Loucy (cell line): ENCODE results near the gene BRINP2.
A peak's percentile ranks its signal among the peaks of the same experiment; 100 is the strongest.

ENCODE experiments used
- H2AFZ ChIP-seq: fragments of 200-600 bp; sonication (generic); 2 replicates; pipeline ENCODE4 v1.6.0; 2016; ENCODE audit warnings: antibody characterized with exemption, mild to moderate bottlenecking, low read length, moderate library complexity
- H3F3A ChIP-seq: fragments of 200-600 bp; 2 replicates; pipeline ENCODE4 v1.6.0; 2016; ENCODE audit warnings: antibody characterized with exemption, low read depth, mild to moderate bottlenecking
- H3K27me3 ChIP-seq: fragments of 200-600 bp; sonication (generic); 2 replicates; pipeline ENCODE4 v1.6.1; 2014; ENCODE audit warnings: low read length, mild to moderate bottlenecking; ENCODE audit not compliant: insufficient read depth, poor library complexity, severe bottlenecking
- H3K36me3 ChIP-seq: fragments of 200-600 bp; sonication (generic); 2 replicates; pipeline ENCODE4 v1.6.1; 2016; ENCODE audit warnings: low read length; ENCODE audit not compliant: insufficient read depth
- H3K4me1 ChIP-seq: fragments of 200-600 bp; sonication (generic); 2 replicates; pipeline ENCODE4 v1.5.1; 2014; ENCODE audit warnings: low read length, mild to moderate bottlenecking; ENCODE audit not compliant: insufficient read depth, poor library complexity, severe bottlenecking
- H3K4me2 ChIP-seq: fragments of 200-600 bp; sonication (generic); 2 replicates; pipeline ENCODE4 v1.6.0; 2014; ENCODE audit warnings: antibody characterized with exemption, low read length, low read depth, mild to moderate bottlenecking; ENCODE audit not compliant: poor library complexity, severe bottlenecking
- H3K4me3 ChIP-seq: fragments of 200-600 bp; sonication (generic); 2 replicates; pipeline ENCODE4 v1.5.1; 2014; ENCODE audit warnings: low read length, mild to moderate bottlenecking, mixed read lengths; ENCODE audit not compliant: poor library complexity, severe bottlenecking
- H3K79me2 ChIP-seq: fragments of 200-600 bp; sonication (generic); 2 replicates; pipeline ENCODE4 v1.6.1; 2014; ENCODE audit warnings: low read length; ENCODE audit not compliant: insufficient read depth
- H3K9ac ChIP-seq: fragments of 200-600 bp; sonication (generic); 2 replicates; pipeline ENCODE4 v1.6.0; 2014; ENCODE audit warnings: mild to moderate bottlenecking, low read depth, low read length, moderate library complexity; ENCODE audit not compliant: poor library complexity, severe bottlenecking
- H3K9me2 ChIP-seq: fragments of 200-600 bp; sonication (generic); replicated peaks from 2 replicates; pipeline ENCODE4 v1.6.1; 2016; ENCODE audit warnings: low read depth, low read length, mixed read lengths
- H3K9me3 ChIP-seq: fragments of 200-600 bp; sonication (generic); 2 replicates; pipeline ENCODE4 v1.6.1; 2014; ENCODE audit warnings: mild to moderate bottlenecking, antibody characterized with exemption, low read length, low read depth; ENCODE audit not compliant: insufficient read depth
- H4K20me1 ChIP-seq: fragments of 200-600 bp; sonication (generic); 2 replicates; pipeline ENCODE4 v1.6.0; 2014; ENCODE audit warnings: antibody characterized with exemption, low read length, mild to moderate bottlenecking; ENCODE audit not compliant: insufficient read depth, poor library complexity, severe bottlenecking
- EZH2phosphoT487 ChIP-seq: fragments of 200-600 bp; IDR thresholded peaks from 2 replicates; pipeline ENCODE4 v1.6.1; 2018; ENCODE audit warnings: antibody characterized with exemption, mild to moderate bottlenecking, moderate library complexity, borderline replicate concordance
- TF ChIP-seq, protein P1 (sequence below): fragments of 200-600 bp; sonication (generic); conservative IDR thresholded peaks from 2 replicates; pipeline ENCODE4 v1.5.1; 2014; ENCODE audit warnings: mild to moderate bottlenecking, antibody characterized with exemption, low read length

The BRINP2 gene

DNA sequence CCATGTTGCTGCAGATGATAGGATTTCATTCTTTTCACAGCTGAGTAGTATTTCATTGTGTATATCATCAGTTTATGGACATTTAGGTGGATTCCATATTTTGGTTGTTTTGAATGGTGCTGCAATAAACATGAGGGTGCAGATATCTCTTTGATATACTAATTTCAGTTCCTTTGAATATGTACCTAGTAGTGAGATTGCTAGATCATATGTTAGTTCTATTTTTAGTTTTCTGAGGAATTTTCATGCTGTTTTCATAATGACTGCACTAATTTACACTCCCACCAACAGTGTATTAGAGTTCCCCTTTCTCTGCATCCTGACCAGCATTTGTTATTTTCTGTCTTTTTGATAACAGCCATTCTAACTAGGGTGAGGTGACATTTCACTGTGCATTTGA, 82.1 kb downstream of the BRINP2 start:
- H3K79me2 ChIP-seq, result no peaks in the 10 kb centered on the region
- H2AFZ ChIP-seq, result no peak overlapping the region
- H3K4me3 ChIP-seq, result no peak overlapping the region
- peaks cover 9% of the 10 kb centered on the region for H3K4me1 ChIP-seq
- no peaks in the 10 kb centered on the region for H4K20me1 ChIP-seq
- H3K9me3 ChIP-seq, result no peaks in the 10 kb centered on the region
- H3K27me3 ChIP-seq, result no peaks in the 10 kb centered on the region
- no peaks in the 10 kb centered on the region for H3K36me3 ChIP-seq
- H3K9ac ChIP-seq, result no peak overlapping the region
- TF ChIP-seq, protein P1, sequence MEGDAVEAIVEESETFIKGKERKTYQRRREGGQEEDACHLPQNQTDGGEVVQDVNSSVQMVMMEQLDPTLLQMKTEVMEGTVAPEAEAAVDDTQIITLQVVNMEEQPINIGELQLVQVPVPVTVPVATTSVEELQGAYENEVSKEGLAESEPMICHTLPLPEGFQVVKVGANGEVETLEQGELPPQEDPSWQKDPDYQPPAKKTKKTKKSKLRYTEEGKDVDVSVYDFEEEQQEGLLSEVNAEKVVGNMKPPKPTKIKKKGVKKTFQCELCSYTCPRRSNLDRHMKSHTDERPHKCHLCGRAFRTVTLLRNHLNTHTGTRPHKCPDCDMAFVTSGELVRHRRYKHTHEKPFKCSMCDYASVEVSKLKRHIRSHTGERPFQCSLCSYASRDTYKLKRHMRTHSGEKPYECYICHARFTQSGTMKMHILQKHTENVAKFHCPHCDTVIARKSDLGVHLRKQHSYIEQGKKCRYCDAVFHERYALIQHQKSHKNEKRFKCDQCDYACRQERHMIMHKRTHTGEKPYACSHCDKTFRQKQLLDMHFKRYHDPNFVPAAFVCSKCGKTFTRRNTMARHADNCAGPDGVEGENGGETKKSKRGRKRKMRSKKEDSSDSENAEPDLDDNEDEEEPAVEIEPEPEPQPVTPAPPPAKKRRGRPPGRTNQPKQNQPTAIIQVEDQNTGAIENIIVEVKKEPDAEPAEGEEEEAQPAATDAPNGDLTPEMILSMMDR, result no peak
- no peak for TF ChIP-seq EZH2phosphoT487
- H3K9me2 ChIP-seq, result no peaks in the 10 kb centered on the region
- no peak overlapping the region for H3K4me2 ChIP-seq
- H3F3A ChIP-seq, result no peaks in the 10 kb centered on the region

DNA sequence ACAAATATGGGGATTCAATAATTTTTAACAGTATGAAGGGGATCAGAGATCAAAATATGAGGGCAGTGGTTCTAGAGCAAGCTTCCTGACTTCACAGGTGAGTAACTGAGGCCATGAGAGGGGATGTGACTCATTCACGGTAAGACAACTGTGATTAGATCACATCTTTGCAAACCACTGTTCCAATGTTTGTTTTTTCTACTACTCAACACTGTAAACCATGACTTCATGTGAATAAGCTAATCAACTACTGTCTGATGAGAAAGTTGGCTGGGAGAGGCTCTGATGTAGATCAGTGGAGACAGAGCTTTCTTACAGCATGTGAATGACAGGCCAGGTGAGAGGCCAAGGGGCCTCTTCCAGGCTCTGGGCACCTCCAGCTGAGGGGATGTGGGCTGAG, 84.7 kb downstream of the BRINP2 start:
- Histone ChIP-seq H3K27me3 (no peaks in the 10 kb centered on the region), H4K20me1 (no peaks in the 10 kb centered on the region), H3K4me3 (no peak overlapping the region), H3K4me2 (no peak overlapping the region), H3K9me3 (no peaks in the 10 kb centered on the region), H3K9ac (no peak overlapping the region), H3K4me1 (peaks cover 9% of the 10 kb centered on the region), H3K9me2 (no peaks in the 10 kb centered on the region), H2AFZ (no peak overlapping the region), H3F3A (no peaks in the 10 kb centered on the region), H3K79me2 (no peaks in the 10 kb centered on the region), H3K36me3 (no peaks in the 10 kb centered on the region)
- TF ChIP-seq, protein P1, result no peak
- no peak for TF ChIP-seq EZH2phosphoT487

DNA sequence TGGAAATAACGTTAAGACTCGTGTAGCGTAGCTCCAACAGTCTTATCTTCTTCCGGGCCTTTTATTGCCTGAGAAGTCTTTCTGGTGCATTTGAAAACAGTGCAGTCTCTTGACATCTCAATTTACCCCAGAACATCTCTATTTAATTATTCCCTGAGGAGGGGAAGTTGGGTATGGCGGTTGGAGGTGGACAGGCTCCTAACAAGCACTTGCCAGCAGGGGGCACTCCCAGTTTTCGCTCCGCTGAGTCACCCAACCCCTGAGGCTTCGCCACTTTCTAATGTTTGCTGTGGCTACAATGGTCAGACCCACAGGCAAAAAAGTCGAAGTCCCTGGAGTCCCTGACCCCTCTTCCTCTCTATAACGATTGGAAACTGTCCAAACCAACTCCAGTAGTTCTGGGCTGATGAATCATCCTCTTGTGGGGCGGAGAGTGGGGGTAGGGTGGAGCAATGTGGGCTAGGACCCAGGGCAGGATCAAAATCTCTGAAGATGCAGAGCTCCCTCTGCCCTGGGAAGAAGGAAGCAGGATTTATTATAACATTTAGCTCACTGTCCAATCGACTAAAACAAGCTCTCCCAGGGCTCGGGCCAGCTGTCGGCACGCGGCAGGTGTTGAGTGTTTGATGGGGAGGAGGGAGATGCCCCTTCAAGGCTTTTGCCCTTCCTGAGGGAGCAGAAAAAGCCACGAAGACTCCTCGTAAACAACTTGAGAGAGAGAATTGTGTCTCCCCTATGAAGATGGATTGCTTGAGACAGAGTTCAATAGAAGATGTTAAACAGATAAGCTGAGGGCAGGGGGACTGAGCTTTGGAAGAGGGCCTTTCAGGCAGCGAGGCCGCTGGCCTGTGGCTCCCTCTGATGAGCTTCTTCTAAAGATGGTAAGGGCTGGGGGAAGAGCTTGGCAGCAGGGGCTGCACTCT, 85.7 kb downstream of the BRINP2 start:
- Histone ChIP-seq H3K9me2 (no peaks in the 10 kb centered on the region), H3K9ac (no peak overlapping the region), H3F3A (no peaks in the 10 kb centered on the region), H3K79me2 (no peaks in the 10 kb centered on the region), H4K20me1 (no peaks in the 10 kb centered on the region), H3K4me3 (no peak overlapping the region), H3K36me3 (no peaks in the 10 kb centered on the region), H3K27me3 (no peaks in the 10 kb centered on the region), H3K4me1 (peaks cover 9% of the 10 kb centered on the region), H3K9me3 (no peaks in the 10 kb centered on the region), H2AFZ (no peak overlapping the region), H3K4me2 (peak overlapping the region; percentile 17)
- no peak for TF ChIP-seq EZH2phosphoT487
- TF ChIP-seq, protein P1, result peak; percentile 56
